ENCODE data around the gene ART1.
"Not testable (repeated sequence)": the region's sequence is repeated elsewhere in the genome, so short reads cannot be mapped to it uniquely, and the experiment has no call there.

Gene ART1

GRCh38 chr11:3641191-3641590, 3.7 kb upstream of the ART1 start:
- DNase-seq (ENCODE audit: low read depth) = no peak
- TF ChIP-seq, protein P1, sequence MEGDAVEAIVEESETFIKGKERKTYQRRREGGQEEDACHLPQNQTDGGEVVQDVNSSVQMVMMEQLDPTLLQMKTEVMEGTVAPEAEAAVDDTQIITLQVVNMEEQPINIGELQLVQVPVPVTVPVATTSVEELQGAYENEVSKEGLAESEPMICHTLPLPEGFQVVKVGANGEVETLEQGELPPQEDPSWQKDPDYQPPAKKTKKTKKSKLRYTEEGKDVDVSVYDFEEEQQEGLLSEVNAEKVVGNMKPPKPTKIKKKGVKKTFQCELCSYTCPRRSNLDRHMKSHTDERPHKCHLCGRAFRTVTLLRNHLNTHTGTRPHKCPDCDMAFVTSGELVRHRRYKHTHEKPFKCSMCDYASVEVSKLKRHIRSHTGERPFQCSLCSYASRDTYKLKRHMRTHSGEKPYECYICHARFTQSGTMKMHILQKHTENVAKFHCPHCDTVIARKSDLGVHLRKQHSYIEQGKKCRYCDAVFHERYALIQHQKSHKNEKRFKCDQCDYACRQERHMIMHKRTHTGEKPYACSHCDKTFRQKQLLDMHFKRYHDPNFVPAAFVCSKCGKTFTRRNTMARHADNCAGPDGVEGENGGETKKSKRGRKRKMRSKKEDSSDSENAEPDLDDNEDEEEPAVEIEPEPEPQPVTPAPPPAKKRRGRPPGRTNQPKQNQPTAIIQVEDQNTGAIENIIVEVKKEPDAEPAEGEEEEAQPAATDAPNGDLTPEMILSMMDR (IDR thresholded peaks at IDR 0.05; ENCODE audit: insufficient read depth, low read depth, low read length, missing control alignments) = no peak
- no peak overlapping the region for H3K4me3 ChIP-seq (ENCODE audit: low read depth, low read length)

GRCh38 chr11:3641701-3642070, 3.2 kb upstream of the ART1 start, which contains the start of gene ART5:
Gene ART5 (minus strand): TSS chr11:3641992. CDS start chr11:3641862, 130 bp downstream.
- H3K4me3 ChIP-seq (ENCODE audit: low read depth, low read length) = no peak within 1 kb of the TSS
- no peak for DNase-seq (ENCODE audit: low read depth)
- TF ChIP-seq, protein P1 (IDR thresholded peaks at IDR 0.05; ENCODE audit: insufficient read depth, low read depth, low read length, missing control alignments) = no peak

DNA sequence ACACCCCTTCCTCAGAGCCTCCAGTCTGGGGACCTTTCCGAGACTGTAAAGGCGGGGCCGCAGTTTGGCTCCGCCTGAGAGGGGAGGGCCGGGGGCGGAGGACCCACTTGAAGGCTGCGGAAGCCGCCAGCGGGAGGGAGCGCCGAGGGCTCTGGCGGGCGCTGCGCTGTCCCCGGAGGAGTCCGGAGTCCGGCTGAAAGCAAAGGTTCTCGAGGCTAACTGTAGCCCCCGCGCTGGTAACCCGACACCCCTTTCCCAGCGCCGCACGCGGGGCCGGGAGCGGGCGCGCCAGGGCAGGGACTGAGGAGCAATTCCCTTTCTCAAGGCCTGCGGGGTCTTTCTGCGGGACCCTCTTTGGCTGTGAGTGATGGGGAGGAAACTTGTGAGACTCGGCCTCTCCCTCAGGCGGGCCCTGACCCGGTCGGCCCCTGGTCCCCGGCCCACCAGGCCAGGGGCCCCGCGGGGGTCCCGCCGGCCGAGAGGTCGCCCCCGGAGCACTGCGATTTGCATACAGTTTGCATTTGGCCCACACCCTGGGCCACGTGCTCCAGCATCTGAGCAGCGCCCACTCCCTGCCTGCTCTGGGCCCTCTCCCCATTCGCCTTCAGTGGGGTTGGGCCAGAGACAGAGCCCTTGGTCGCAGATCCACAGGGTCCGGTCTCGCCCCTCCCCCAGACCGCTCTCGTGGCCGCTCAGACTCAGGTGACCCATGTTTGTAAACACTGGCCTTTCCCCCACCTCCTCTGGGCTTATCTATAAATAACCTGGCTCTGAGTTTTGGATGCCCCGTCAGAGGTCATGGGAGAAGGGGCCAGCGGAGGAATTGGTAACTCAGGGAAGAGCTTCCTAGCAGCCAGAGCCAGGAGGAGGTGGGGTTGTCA, 2.6 kb upstream of the ART1 start:
- TF ChIP-seq, protein P1 (IDR thresholded peaks at IDR 0.05; ENCODE audit: insufficient read depth, low read depth, low read length, missing control alignments) = no peak
- H3K4me3 ChIP-seq (ENCODE audit: low read depth, low read length) = no peak overlapping the region
- no peak for DNase-seq (ENCODE audit: low read depth)

DNA sequence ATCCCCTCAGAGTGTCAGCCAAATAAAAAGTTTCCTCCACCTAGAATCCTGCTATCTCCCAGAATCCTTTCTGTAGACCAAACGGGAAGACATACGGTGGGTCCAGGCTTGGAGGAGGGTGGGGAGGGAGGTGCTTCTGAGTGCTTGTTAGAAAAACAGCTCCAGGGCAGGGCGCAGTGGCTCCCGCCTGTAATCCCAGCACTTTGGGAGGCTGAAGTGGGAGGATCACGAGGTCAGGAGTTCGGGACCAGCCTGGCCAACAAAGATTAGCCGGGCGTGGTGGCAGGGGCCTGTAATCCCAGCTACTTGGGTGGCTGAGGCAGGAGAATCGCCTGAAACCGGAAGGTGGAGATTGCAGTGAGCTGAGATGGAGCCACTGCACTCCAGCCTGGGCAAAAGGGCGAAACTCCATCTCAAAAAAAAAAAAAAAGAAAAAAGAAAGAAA, 1.8 kb upstream of the ART1 start:
- not testable (repeated sequence) for DNase-seq (ENCODE audit: low read depth); H3K4me3 ChIP-seq (ENCODE audit: low read depth, low read length)

- TF ChIP-seq, protein P1 (IDR thresholded peaks at IDR 0.05; ENCODE audit: insufficient read depth, low read depth, low read length, missing control alignments) = no peak
- no peak for DNase-seq (ENCODE audit: low read depth)
These were observed 624 bp downstream of the ART1 start for GRCh38 chr11:3645552-3645951.

DNA sequence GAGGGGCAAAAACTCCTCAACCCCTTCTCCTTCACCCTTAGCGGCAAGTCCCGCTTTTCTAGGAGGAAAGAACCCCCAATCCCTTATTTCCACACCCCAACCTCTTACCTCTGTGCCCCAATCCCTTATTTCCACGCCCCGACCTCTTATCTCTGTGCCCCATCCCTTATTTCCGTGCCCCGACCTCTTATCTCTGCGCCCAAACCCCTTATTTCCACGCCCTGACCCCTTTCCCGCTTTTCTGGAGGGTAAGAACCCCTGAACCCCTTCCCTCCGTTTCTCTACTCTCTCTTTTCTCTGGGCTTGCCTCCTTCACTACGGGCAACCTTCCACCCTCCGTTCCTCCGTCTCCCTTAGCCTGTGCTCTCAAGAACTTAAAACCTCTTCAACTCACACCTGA, 3.9 kb downstream of the ART1 start:
- not testable (repeated sequence) for H3K4me3 ChIP-seq (ENCODE audit: low read depth, low read length); DNase-seq (ENCODE audit: low read depth)

More at GRCh38 chr11:3645552-3645951, 624 bp downstream of the ART1 start:
- no peak overlapping the region for H3K4me3 ChIP-seq (ENCODE audit: low read depth, low read length)

DNA sequence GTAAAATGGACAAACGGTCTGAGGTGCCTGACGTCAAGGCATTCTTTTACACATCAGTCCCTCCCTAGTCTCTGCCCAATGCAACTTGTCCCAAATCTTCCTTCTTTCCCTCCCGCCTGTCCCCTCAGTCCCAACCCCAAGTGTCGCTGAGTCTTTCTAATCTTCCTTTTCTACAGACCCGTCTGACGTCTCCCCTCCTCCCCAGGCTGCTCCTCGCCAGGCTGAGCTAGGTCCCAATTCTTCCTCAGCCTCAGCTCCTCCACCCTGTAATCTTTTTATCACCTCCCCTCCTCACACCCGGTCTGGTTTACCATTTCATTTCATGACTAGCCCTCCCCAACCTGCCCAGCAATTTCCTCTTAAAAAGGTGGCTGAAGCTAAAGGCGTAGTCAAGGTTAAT, 4.4 kb downstream of the ART1 start:
- DNase-seq (ENCODE audit: low read depth); H3K4me3 ChIP-seq (ENCODE audit: low read depth, low read length): not testable (repeated sequence)

DNA sequence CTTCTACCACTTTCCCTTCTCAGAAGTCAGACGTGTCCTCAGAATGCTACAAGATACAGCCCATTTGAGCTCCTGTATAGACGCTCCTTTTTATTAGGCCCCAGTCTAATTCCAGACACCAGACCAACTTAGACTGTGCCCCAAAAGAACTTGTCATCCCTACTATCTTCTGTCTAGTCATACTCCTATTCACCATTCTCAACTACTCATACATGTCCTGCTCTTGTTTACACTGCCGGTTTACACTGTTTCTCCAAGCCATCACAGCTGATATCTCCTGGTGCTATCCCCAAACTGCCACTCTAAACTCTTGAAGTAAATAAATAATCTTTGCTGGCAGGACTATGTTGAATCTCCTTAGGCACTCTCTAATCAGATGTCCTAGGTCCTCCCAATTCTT, 7.6 kb downstream of the ART1 start:
- DNase-seq (ENCODE audit: low read depth); H3K4me3 ChIP-seq (ENCODE audit: low read depth, low read length): not testable (repeated sequence)

- TF ChIP-seq, protein P1 (IDR thresholded peaks at IDR 0.05; ENCODE audit: insufficient read depth, low read depth, low read length, missing control alignments) = no peak
- no peak overlapping the region for H3K4me3 ChIP-seq (ENCODE audit: low read depth, low read length)
- DNase-seq (ENCODE audit: low read depth) = no peak
These were observed 10.6 kb downstream of the ART1 start for GRCh38 chr11:3655547-3655946.

DNA sequence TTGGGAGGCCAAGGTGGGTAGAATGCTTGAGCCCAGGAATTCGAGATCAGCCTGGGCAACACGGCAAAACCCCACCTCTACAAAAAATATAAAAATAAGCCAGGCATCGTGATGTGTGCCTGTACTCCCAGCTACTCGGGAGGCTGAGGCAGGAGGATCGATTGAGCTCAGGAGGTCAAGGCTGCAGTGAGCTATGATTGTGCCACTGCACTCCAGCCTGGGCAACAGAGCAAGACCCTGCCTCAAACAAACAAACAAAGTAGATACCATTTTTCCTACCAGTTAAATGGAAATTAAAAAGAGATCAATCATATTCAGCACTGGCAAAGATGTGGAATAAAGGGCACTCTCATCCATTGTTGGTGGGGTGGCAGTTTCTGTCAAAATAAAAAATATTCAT, 12.4 kb downstream of the ART1 start:
- not testable (repeated sequence) for DNase-seq (ENCODE audit: low read depth); H3K4me3 ChIP-seq (ENCODE audit: low read depth, low read length)

Measured in GM12865 (cell line).